Activated CD4-positive, alpha-beta T cell treated with anti-CD3 and anti-CD28 coated beads, Interleukin-2, amount 10 ng/mL, durations not matched to agents 7 days and 5 days (primary cell): ENCODE data around the gene PTN. TPM values are rescaled to one million over a fixed set of nuclear protein-coding genes. Genes with fewer than 3 reads are reported as not detected.
"Not testable (repeated sequence)": the region's sequence is repeated elsewhere in the genome, so short reads cannot be mapped to it uniquely, and the experiment has no call there.

Experiments used
- CTCF ChIA-PET: fragments of 350-600 bp; sonication (Branson Sonifier 250); formaldehyde crosslinking; loops from one replicate; lab custom pipeline; 2021; ENCODE audit warnings: antibody characterized with exemption; lab: Charles Lee
- POLR2A ChIA-PET: fragments of 350-600 bp; sonication (Branson Sonifier 250); formaldehyde crosslinking; loops from one replicate; lab custom pipeline; 2021; ENCODE audit warnings: antibody characterized with exemption; lab: Charles Lee
- DNase-seq: peaks from one replicate; pipeline ENCODE4 v3.0.0-alpha.2; 2020
- H3K27ac Mint-ChIP-seq: one replicate; pipeline ENCODE4 v1.8.0; 2021; ENCODE audit warnings: mild to moderate bottlenecking, moderate library complexity, mixed read lengths
- H3K27me3 Mint-ChIP-seq: one replicate; pipeline ENCODE4 v1.8.0; 2021; ENCODE audit warnings: mixed read lengths
- H3K36me3 Mint-ChIP-seq: one replicate; pipeline ENCODE4 v1.8.0; 2021; ENCODE audit warnings: low read depth, mixed read lengths
- H3K4me1 Mint-ChIP-seq: one replicate; pipeline ENCODE4 v1.8.0; 2021; ENCODE audit warnings: mixed read lengths
- H3K4me3 Mint-ChIP-seq: one replicate; pipeline ENCODE4 v1.8.0; 2021; ENCODE audit warnings: mild to moderate bottlenecking, moderate library complexity, mixed read lengths
- H3K9me3 Mint-ChIP-seq: one replicate; pipeline ENCODE4 v1.8.0; 2021; ENCODE audit warnings: mixed read lengths
- total RNA-seq, 2 experiments: library from RNA; stranded (reverse); gene quantifications; one replicate each; pipeline ENCODE4 v1.2.3, GENCODE V29; 2021

Gene PTN
- total RNA-seq, 2 experiments from 2014 or later, result not detected

DNA sequence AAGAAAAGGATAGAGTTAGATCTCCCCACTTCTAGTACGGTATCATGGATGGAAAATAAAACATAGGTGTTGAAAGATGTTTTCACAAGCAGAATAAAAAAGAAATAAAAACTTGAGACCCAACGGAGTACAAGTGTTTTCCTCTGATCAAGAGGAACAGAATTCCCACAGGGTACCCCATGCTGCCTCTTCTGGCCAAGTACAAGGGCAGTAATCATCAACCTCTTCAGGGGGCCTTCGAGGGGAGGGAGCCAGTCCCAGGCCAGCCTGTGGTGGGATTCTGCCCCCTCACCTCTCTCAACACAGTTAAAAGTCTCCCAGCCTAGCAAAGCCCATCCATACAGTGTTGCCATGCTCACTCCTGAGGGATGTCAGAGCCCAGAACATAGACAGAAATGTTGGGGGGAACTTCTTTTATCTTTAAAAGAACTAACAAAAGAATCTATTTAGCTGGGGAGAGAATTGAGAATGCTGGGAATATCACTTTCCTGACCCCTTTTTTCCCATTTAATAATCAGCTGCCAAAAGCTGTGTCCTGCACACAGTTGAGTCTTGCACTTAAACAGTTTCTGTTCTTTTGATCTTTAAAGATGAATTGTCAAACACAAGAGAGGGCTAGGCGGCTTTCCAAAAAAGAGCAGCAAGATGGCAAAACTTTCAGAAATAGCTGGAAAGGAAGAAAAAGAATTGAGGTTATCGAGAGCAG, 101.7 kb downstream of the PTN start:
- ChIA-PET CTCF (no interaction called here), POLR2A (no interaction called here)
- Mint-ChIP-seq H3K27me3 (no peaks in the 10 kb centered on the region), H3K9me3 (peaks cover 2% of the 10 kb centered on the region), H3K4me3 (no peak overlapping the region), H3K36me3 (no peaks in the 10 kb centered on the region), H3K27ac (no peak overlapping the region), H3K4me1 (no peaks in the 10 kb centered on the region)
- DNase-seq, result no peak

DNA sequence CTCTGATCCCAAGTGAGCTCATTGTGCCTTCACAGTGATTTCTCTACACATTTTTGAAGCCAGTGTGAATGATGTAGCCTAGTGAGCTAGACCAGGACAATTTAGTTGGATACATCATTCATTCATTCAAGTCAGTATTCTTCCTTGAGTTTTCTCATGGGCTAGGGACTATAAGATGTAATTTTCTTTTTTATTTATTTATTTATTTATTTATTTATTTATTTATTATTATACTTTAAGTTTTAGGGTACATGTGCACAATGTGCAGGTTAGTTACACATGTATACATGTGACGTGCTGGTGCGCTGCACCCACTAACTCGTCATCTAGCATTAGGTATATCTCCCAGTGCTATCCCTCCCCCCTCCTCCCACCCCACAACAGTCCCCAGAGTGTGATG, 104.3 kb downstream of the PTN start:
- H3K9me3 Mint-ChIP-seq, H3K4me1 Mint-ChIP-seq, H3K27ac Mint-ChIP-seq, CTCF ChIA-PET, DNase-seq, H3K4me3 Mint-ChIP-seq, H3K36me3 Mint-ChIP-seq, POLR2A ChIA-PET, H3K27me3 Mint-ChIP-seq: not testable (repeated sequence)

DNA sequence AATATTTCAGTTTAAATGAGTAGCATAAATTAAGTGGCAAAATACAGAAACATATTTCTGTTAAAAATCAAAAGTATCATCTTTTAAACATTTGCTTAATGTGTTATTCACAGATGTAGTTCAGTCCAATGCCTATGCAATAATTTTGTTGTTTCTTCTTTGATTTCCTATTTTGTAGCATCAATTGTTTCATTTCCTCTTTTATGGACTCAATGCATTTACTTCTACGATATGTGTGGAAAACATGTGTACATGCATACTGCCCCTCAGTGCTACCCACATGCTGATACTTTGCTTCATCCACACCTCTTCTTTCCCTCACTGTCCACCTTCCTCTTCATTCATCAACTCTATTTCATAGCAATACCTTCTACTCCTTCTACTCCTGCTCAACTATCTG, 108.1 kb downstream of the PTN start:
- no peaks in the 10 kb centered on the region for H3K27me3 Mint-ChIP-seq
- H3K4me1 Mint-ChIP-seq, result no peaks in the 10 kb centered on the region
- H3K36me3 Mint-ChIP-seq, result no peaks in the 10 kb centered on the region
- ChIA-PET POLR2A (no interaction called here), CTCF (no interaction called here)
- no peak overlapping the region for H3K27ac Mint-ChIP-seq
- peaks cover 4% of the 10 kb centered on the region for H3K9me3 Mint-ChIP-seq
- H3K4me3 Mint-ChIP-seq, result no peak overlapping the region
- no peak for DNase-seq

DNA sequence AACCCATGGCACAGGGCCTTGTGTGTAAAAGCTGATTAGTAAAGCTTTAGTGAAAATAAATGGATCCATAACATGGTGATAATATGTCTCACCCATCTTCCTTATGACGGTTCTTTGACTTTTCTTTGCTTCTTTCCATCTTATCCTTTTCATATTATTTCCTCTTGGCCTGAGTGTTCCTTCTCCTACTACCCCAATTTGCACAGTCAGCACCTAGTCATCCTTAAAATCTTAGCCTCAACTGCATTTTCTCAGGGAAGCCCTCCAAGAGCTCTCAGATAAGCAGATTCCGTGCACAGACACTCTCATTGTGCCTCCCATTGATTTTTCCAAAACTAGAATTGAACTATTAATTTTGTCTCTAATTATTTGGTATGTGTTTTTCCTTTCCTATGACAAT, 112.4 kb downstream of the PTN start:
- H3K4me3 Mint-ChIP-seq, result no peak overlapping the region
- no peaks in the 10 kb centered on the region for H3K27me3 Mint-ChIP-seq
- H3K36me3 Mint-ChIP-seq, result no peaks in the 10 kb centered on the region
- no peaks in the 10 kb centered on the region for H3K4me1 Mint-ChIP-seq
- ChIA-PET CTCF (no interaction called here), POLR2A (no interaction called here)
- no peak for DNase-seq
- H3K9me3 Mint-ChIP-seq, result peaks cover 6% of the 10 kb centered on the region
- no peak overlapping the region for H3K27ac Mint-ChIP-seq

DNA sequence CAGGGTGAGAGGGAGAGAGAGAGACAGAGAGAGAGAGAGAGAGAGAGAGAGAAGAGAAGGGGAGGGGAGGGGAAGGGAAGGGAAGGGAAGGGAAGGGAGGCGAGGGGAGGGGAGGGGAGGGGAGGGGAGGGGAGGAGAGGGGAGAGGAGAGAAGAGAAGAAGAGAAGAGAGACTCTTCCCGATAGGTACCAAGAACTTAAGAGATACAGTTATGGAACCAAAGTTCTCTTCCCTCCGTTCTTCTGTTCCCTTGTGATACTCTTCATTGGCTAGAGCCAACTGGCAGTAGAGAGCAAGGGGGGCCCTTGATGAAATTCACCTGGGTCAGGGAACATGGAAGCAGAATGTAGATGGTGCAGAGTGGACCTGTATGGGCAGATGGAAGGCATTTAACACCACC, 122.1 kb downstream of the PTN start:
- Mint-ChIP-seq H3K27ac (no peak overlapping the region), H3K9me3 (no peaks in the 10 kb centered on the region), H3K4me3 (no peak overlapping the region), H3K4me1 (no peaks in the 10 kb centered on the region), H3K27me3 (no peaks in the 10 kb centered on the region), H3K36me3 (no peaks in the 10 kb centered on the region)
- DNase-seq, result no peak
- CTCF ChIA-PET, result no interaction called here
- POLR2A ChIA-PET, result no interaction called here

DNA sequence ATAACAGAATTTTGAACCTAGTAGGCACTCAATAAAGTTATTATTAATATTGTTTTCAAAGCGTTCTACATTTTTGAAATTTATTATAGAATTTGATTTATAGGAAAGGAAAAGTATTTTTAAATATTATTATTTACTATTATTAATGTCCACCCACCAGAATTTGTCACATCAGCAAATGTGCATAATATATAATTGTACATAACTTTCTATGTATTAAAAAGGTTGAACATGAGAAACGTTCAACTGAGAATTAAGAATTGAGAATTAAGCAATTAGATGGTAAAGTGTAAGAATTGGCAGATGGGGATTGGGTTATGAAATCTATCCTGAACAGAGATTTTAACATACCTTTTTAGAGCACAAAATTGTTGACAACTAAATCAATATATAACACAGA, 129.8 kb downstream of the PTN start:
- CTCF ChIA-PET, result no interaction called here
- POLR2A ChIA-PET, result no interaction called here
- H3K9me3 Mint-ChIP-seq, result peaks cover 4% of the 10 kb centered on the region
- no peaks in the 10 kb centered on the region for H3K27me3 Mint-ChIP-seq
- DNase-seq, result no peak
- H3K4me1 Mint-ChIP-seq, result no peaks in the 10 kb centered on the region
- H3K36me3 Mint-ChIP-seq, result no peaks in the 10 kb centered on the region
- H3K27ac Mint-ChIP-seq, result no peak overlapping the region
- no peak overlapping the region for H3K4me3 Mint-ChIP-seq

DNA sequence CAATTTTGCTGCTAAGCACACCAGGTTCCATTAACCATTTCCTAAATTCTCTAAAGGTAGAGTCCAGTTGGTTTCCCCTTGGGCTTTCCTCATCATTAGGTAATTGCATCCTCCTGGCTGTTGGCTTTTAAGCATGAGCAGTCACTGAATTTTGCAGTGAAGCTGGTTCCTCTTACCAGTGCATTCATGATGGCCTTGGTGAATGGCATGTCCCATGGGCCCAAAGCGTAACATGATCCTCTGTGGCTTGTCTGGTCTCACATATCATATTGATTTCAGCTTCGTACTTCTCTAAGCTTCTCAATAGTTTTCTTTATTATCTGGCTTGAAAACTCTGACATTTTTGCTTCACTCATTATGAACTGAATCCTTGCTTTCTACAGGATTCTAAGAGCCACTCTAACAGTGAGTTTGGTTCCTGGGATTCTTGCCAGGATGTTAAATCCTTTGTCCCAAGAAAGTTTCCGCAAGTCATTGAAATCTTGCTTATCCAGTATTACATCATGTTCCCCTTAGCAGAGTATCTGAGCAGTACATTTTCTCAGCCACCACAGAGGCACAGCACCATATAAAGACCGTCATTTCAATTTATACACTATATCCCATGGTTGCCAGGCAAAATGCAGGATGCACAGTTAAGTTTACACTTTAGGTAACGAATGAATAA, 134.2 kb downstream of the PTN start:
- Mint-ChIP-seq H3K4me1 (no peaks in the 10 kb centered on the region), H3K36me3 (no peaks in the 10 kb centered on the region), H3K4me3 (no peak overlapping the region), H3K27ac (no peak overlapping the region), H3K9me3 (peaks cover 4% of the 10 kb centered on the region), H3K27me3 (no peaks in the 10 kb centered on the region)
- ChIA-PET CTCF (no interaction called here), POLR2A (no interaction called here)
- no peak for DNase-seq

DNA sequence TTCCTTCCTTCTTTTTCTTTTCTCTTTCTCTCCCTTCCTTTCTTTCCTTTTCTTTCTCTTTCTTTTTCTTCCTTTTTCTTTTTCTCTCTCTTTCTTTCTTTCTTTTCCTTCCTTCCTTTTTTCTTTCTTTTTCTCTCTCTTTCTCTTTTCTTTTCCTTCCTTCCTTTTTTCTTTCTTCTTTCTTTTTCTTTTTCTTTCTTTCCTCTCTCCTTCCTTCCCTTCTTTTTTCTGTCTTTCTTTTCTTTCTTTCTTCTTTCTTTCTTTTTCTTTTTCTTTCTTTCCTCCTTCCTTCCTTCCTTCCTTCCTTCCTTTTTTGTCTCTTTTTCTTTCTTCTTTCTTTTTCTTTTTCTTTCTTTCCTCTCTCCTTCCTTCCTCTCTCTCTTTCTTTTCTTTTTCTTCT, 136.8 kb downstream of the PTN start:
- H3K9me3 Mint-ChIP-seq, result peaks cover 4% of the 10 kb centered on the region

DNA sequence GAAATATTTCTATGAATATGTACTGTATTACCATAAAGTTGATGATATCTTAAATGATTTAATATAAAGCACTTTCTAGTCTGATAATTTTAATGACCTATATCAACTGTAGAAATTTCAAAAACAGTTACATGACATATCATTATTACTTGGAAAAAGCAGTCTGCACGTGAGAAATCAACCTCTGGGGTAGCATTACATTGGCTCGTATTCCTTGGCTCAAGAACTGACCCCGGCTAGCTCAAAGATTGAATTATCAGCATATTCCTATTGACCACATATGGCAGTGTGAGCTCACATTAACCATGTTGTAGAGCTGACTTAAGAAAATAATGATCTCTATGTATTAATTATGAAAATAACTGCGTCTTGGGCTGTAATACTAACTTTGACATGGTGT, 139.3 kb downstream of the PTN start:
- CTCF ChIA-PET, result interaction anchor here (0.6 kb wide), 1 partner anchor 10 kb away, joined by 3 read pairs; no protein-coding TSS in a partner anchor
- no peak overlapping the region for H3K27ac Mint-ChIP-seq
- POLR2A ChIA-PET, result no interaction called here
- H3K4me1 Mint-ChIP-seq, result no peaks in the 10 kb centered on the region
- H3K27me3 Mint-ChIP-seq, result no peaks in the 10 kb centered on the region
- DNase-seq, result no peak
- H3K4me3 Mint-ChIP-seq, result no peak overlapping the region
- peaks cover 4% of the 10 kb centered on the region for H3K9me3 Mint-ChIP-seq
- H3K36me3 Mint-ChIP-seq, result no peaks in the 10 kb centered on the region

More for the DNA sequence above, 136.8 kb downstream of the PTN start:
- ChIA-PET POLR2A (no interaction called here), CTCF (no interaction called here)
- no peak overlapping the region for H3K4me3 Mint-ChIP-seq
- no peak overlapping the region for H3K27ac Mint-ChIP-seq
- H3K36me3 Mint-ChIP-seq, result no peaks in the 10 kb centered on the region
- DNase-seq, result no peak
- no peaks in the 10 kb centered on the region for H3K27me3 Mint-ChIP-seq
- no peaks in the 10 kb centered on the region for H3K4me1 Mint-ChIP-seq

DNA sequence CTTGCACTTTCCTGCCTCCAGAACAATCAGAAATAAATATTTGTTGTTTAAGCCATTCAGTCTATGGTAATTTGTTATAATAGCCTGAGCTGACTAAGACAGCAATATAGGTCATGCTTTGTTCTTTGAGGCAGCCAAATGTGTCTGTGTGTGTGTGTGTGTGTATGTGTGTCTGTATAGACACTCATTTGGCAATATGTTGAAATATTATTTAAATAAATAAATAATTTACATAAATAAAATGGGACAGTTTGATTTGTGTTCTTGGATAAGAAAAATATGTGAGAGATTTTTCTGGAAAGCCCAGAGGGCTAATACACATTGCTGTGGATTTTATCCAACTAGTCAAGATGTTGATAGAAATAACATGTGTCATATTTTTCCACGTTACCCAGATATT, 140.2 kb downstream of the PTN start:
- Mint-ChIP-seq H3K9me3 (peaks cover 4% of the 10 kb centered on the region), H3K36me3 (no peaks in the 10 kb centered on the region), H3K27me3 (no peaks in the 10 kb centered on the region), H3K4me1 (no peaks in the 10 kb centered on the region), H3K4me3 (no peak overlapping the region), H3K27ac (no peak overlapping the region)
- DNase-seq, result no peak
- ChIA-PET POLR2A (no interaction called here), CTCF (no interaction called here)

DNA sequence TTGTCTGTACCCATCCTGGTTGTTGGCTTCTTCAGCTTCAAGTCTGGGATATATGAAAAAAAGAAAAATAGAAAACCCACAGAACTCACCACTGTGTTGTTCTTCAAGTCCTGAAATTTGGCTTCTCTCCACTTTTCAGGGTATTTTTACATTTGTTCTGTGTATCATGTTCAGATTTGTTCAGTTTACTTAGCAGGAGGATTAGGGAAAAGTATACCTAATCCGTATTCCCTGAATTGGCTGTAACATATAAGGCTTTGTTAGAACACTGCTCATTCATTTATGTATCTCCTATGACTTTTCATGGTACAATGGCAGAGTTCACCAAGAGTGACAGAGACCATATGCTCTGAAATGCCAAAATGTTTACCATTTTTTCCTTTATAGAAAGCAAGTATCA, 146.9 kb downstream of the PTN start:
- no peaks in the 10 kb centered on the region for H3K4me1 Mint-ChIP-seq
- POLR2A ChIA-PET, result no interaction called here

DNA sequence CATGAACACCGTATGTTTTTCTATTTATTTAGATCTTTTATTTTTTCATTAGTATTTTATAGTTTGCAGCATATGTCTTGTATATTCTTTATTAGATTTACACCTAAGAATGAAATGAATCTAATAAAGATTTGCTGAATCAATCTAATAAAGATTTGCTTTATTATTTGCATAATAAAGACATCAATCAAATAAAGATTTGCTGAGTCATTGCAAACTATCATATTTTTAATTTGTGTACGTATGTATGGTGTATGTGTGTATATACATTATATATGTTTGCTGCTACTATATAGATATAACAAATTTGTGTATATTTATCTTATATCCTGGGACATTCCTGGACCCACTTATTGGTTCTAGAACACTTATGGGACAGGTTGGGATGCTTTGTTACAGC, 147.5 kb downstream of the PTN start:
- POLR2A ChIA-PET, result no interaction called here
- Mint-ChIP-seq H3K27ac (no peak overlapping the region), H3K4me1 (no peaks in the 10 kb centered on the region), H3K9me3 (no peaks in the 10 kb centered on the region), H3K27me3 (no peaks in the 10 kb centered on the region), H3K4me3 (no peak overlapping the region), H3K36me3 (no peaks in the 10 kb centered on the region)
- DNase-seq, result no peak
- CTCF ChIA-PET, result no interaction called here

More for the DNA sequence above, 146.9 kb downstream of the PTN start:
- H3K9me3 Mint-ChIP-seq, result no peaks in the 10 kb centered on the region
- H3K36me3 Mint-ChIP-seq, result no peaks in the 10 kb centered on the region
- DNase-seq, result no peak
- no peak overlapping the region for H3K4me3 Mint-ChIP-seq
- CTCF ChIA-PET, result no interaction called here
- H3K27me3 Mint-ChIP-seq, result no peaks in the 10 kb centered on the region
- no peak overlapping the region for H3K27ac Mint-ChIP-seq

DNA sequence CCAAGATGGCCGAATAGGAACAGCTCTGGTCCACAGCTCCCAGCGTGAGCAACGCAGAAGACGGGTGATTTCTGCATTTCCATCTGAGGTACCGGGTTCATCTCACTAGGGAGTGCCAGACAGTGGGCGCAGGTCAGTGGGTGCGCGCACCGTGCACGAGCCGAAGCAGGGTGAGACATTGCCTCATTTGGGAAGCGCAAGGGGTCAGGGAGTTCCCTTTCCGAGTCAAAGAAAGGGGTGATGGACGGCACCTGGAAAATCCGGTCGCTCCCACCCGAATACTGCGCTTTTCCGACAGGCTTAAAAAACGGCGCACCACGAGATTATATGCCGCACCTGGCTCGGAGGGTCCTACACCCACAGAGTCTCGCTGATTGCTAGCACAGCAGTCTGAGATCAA, 161.9 kb downstream of the PTN start:
- CTCF ChIA-PET, H3K4me1 Mint-ChIP-seq, H3K4me3 Mint-ChIP-seq, H3K9me3 Mint-ChIP-seq, H3K27ac Mint-ChIP-seq, POLR2A ChIA-PET, H3K27me3 Mint-ChIP-seq, DNase-seq, H3K36me3 Mint-ChIP-seq: not testable (repeated sequence)
